Fibroblast of lung (primary cell): Measurements from ENCODE around the gene TPD52L2. TPM values are rescaled to one million over a fixed set of nuclear protein-coding genes. Genes with fewer than 3 reads are reported as not detected.

Experiments
- DNase-seq, 2 donors: peaks; one replicate each; pipeline versions ENCODE4 v3.0.0 to v3.0.0-alpha.2; 2010; ENCODE audit warnings: low read depth in 2 of 2
- H2AFZ ChIP-seq: 2 replicates; pipeline ENCODE4 v1.5.1; 2012; ENCODE audit warnings: low read length, control low read depth, inconsistent platforms
- H3K27ac ChIP-seq: 2 replicates; pipeline ENCODE4 v1.5.1; 2011; ENCODE audit warnings: low read length, control low read depth; ENCODE audit not compliant: insufficient read depth
- H3K27me3 ChIP-seq: 2 replicates; pipeline ENCODE4 v1.5.1; 2011; ENCODE audit warnings: mild to moderate bottlenecking, low read length; ENCODE audit not compliant: control insufficient read depth, insufficient read depth
- H3K36me3 ChIP-seq: 2 replicates; pipeline ENCODE4 v1.5.1; 2011; ENCODE audit warnings: low read length; ENCODE audit not compliant: control insufficient read depth, insufficient read depth
- H3K4me1 ChIP-seq: 2 replicates; pipeline ENCODE4 v1.5.1; 2011; ENCODE audit warnings: low read length; ENCODE audit not compliant: control insufficient read depth, insufficient read depth; ENCODE audit errors: extremely low read depth
- H3K4me2 ChIP-seq: 2 replicates; pipeline ENCODE4 v1.5.1; 2011; ENCODE audit warnings: low read length, control low read depth; ENCODE audit not compliant: insufficient read depth; ENCODE audit errors: extremely low read depth
- H3K4me3 ChIP-seq, 4 experiments: fragments of 200-600 bp in 1 of 4; sonication (generic) in 1 of 4; replicated peaks in 1 of 4; 2 replicates each; pipeline ENCODE4 v1.5.1; 2011 to 2016; ENCODE audit warnings: low read length in 4 of 4, low read depth in 3 of 4, mild to moderate bottlenecking in 3 of 4, control low read depth in 2 of 4, inconsistent platforms in 1 of 4, mixed read lengths in 1 of 4; ENCODE audit not compliant: insufficient read depth in 1 of 4; ENCODE audit errors: control extremely low read depth in 1 of 4
- H3K79me2 ChIP-seq: 2 replicates; pipeline ENCODE4 v1.5.1; 2012; ENCODE audit warnings: mild to moderate bottlenecking, low read length, inconsistent platforms; ENCODE audit not compliant: control insufficient read depth, insufficient read depth
- H3K9ac ChIP-seq: 2 replicates; pipeline ENCODE4 v1.5.1; 2011; ENCODE audit warnings: mild to moderate bottlenecking, low read length, control low read depth; ENCODE audit not compliant: insufficient read depth
- H3K9me3 ChIP-seq: 2 replicates; pipeline ENCODE4 v1.5.1; 2012; ENCODE audit warnings: low read depth, low read length; ENCODE audit not compliant: control insufficient read depth, insufficient read depth
- H4K20me1 ChIP-seq: 2 replicates; pipeline ENCODE4 v1.5.1; 2011; ENCODE audit warnings: low read length; ENCODE audit not compliant: control insufficient read depth, insufficient read depth; ENCODE audit errors: extremely low read depth
- CTCF ChIP-seq, 2 donors: IDR thresholded peaks in 1 of 2; conservative IDR thresholded peaks in 1 of 2; 1 replicate in 1 of 2; 2 replicates in 1 of 2; pipeline ENCODE4 v1.5.1; 2011 to 2012; ENCODE audit warnings: low read length in 2 of 2, control low read depth in 1 of 2, inconsistent platforms in 1 of 2, low read depth in 1 of 2, mild to moderate bottlenecking in 1 of 2
- EZH2 ChIP-seq: IDR thresholded peaks from 2 replicates; pipeline ENCODE4 v1.5.1; 2012; ENCODE audit warnings: low read length, control low read depth, mild to moderate bottlenecking; ENCODE audit errors: missing control alignments
- polyA plus RNA-seq, 2 donors: library from polyadenylated mRNA; depleted of rRNA in 1 of 2; stranded (reverse) in 1 of 2; unstranded in 1 of 2; fragments of >200 nt; gene quantifications; 2 replicates each; pipeline ENCODE4 v1.2.1, GENCODE V29; 2011 to 2012; ENCODE audit warnings: missing spikeins in 1 of 2
- total RNA-seq: library from RNA; depleted of rRNA; stranded (reverse); fragments of >200 nt; gene quantifications from 2 replicates; pipeline ENCODE4 v1.2.1, GENCODE V29; 2014

TPD52L2 gene
- total and polyA plus RNA-seq, 2 donors (not counting 1 experiment from before 2014, with no cell fraction given), result 123 to 212 TPM

GRCh38 chr20:63881451-63882226 is 16.6 kb downstream of the TPD52L2 start:
- peaks cover 47% of the 10 kb centered on the region for H3K36me3 ChIP-seq
- H3K9ac ChIP-seq, result no peak overlapping the region

GRCh38 chr20:63882257-63883200 is 17.5 kb downstream of the TPD52L2 start:
- Histone ChIP-seq H3K9ac (no peak overlapping the region), H4K20me1 (peaks cover 6% of the 10 kb centered on the region), H3K4me1 (no peaks in the 10 kb centered on the region), H2AFZ (no peak overlapping the region), H3K4me2 (no peak overlapping the region), H3K4me3 (no peak overlapping the region), H3K9me3 (no peaks in the 10 kb centered on the region), H3K79me2 (peaks cover 42% of the 10 kb centered on the region), H3K27me3 (no peaks in the 10 kb centered on the region), H3K27ac (no peak overlapping the region), H3K36me3 (peaks cover 50% of the 10 kb centered on the region)
- no peak for TF ChIP-seq EZH2
- TF ChIP-seq CTCF (conservative IDR thresholded peaks at IDR 0.05 in 1 of 2, IDR thresholded peaks at IDR 0.05 in 1 of 2; ENCODE audit: low read depth in 1 of 2, low read length in 2 of 2), result no peak
- DNase-seq, result no peak

More at GRCh38 chr20:63881451-63882226, 16.6 kb downstream of the TPD52L2 start:
- Histone ChIP-seq H2AFZ (no peak overlapping the region), H3K4me2 (no peak overlapping the region), H3K79me2 (peaks cover 45% of the 10 kb centered on the region), H3K27me3 (no peaks in the 10 kb centered on the region), H4K20me1 (peaks cover 6% of the 10 kb centered on the region), H3K4me1 (no peaks in the 10 kb centered on the region), H3K4me3 (no peak overlapping the region), H3K9me3 (no peaks in the 10 kb centered on the region), H3K27ac (no peak overlapping the region)
- DNase-seq, result no peak
- no peak for TF ChIP-seq CTCF (conservative IDR thresholded peaks at IDR 0.05 in 1 of 2, IDR thresholded peaks at IDR 0.05 in 1 of 2; ENCODE audit: low read depth in 1 of 2, low read length in 2 of 2)
- no peak for TF ChIP-seq EZH2

GRCh38 chr20:63883201-63883593 is 18.1 kb downstream of the TPD52L2 start:
- DNase-seq, result no peak
- Histone ChIP-seq H3K27me3 (no peaks in the 10 kb centered on the region), H3K4me2 (no peak overlapping the region), H3K9me3 (no peaks in the 10 kb centered on the region), H4K20me1 (peaks cover 6% of the 10 kb centered on the region), H3K79me2 (peaks cover 36% of the 10 kb centered on the region), H2AFZ (no peak overlapping the region), H3K9ac (no peak overlapping the region), H3K27ac (no peak overlapping the region), H3K4me1 (no peaks in the 10 kb centered on the region), H3K36me3 (peaks cover 49% of the 10 kb centered on the region), H3K4me3 (no peak overlapping the region)
- no peak for TF ChIP-seq EZH2
- TF ChIP-seq CTCF (conservative IDR thresholded peaks at IDR 0.05 in 1 of 2, IDR thresholded peaks at IDR 0.05 in 1 of 2; ENCODE audit: low read depth in 1 of 2, low read length in 2 of 2), result no peak
